Upper lobe of right lung (tissue), 1 donor: ENCODE results near the gene CHRNA4. TPM values are rescaled to one million over a fixed set of nuclear protein-coding genes. Genes with fewer than 3 reads are reported as not detected.

Experiments used
- ATAC-seq: fragments of 200-7000 bp; cut with Tn5 transposase; one replicate; pipeline ENCODE4 v1.9.1; 2020; ENCODE audit warnings: mild to moderate bottlenecking, moderate library complexity
- DNase-seq: peaks from one replicate; pipeline ENCODE4 v3.0.0-alpha.2; 2020
- H3K27ac ChIP-seq: fragments of 200-600 bp; one replicate; pipeline ENCODE4 v1.8.0; 2022
- H3K27me3 ChIP-seq: fragments of 200-600 bp; one replicate; pipeline ENCODE4 v1.8.0; 2022; ENCODE audit warnings: mild to moderate bottlenecking
- H3K36me3 ChIP-seq: fragments of 200-600 bp; one replicate; pipeline ENCODE4 v1.8.0; 2022
- H3K4me1 ChIP-seq: fragments of 200-600 bp; one replicate; pipeline ENCODE4 v1.8.0; 2022
- H3K4me3 ChIP-seq: fragments of 200-600 bp; one replicate; pipeline ENCODE4 v1.8.0; 2022; ENCODE audit warnings: mild to moderate bottlenecking
- H3K9me3 ChIP-seq: fragments of 200-600 bp; one replicate; pipeline ENCODE4 v1.8.0; 2022
- CTCF ChIP-seq: fragments of 200-600 bp; IDR thresholded peaks from one replicate; pipeline ENCODE4 v1.8.0; 2022; ENCODE audit warnings: antibody characterized with exemption
- intact Hi-C: fragments of 100-400 bp; cut with DNase I; formaldehyde crosslinking; loops from one replicate; pipeline ENCODE4 v1.11.0; 2022
- total RNA-seq: library from RNA; stranded (reverse); fragmentation: NEBNext Ultra II Directional; extraction: Animal tissue kit (Norgen Biotek cat#: 25700); gene quantifications from one replicate; pipeline ENCODE4 v1.2.1, GENCODE V29; 2021
- donor health status: DM: no; HTN: yes; CAD: no; lungs with severe emphysema.

The CHRNA4 gene
- total RNA-seq, 1 donor from 2014 or later = 0.06 TPM

- Histone ChIP-seq H3K4me3 (no peak overlapping the region), H3K9me3 (no peaks in the 10 kb centered on the region), H3K4me1 (no peaks in the 10 kb centered on the region), H3K27me3 (peaks cover 72% of the 10 kb centered on the region), H3K36me3 (no peaks in the 10 kb centered on the region), H3K27ac (no peak overlapping the region)
- ATAC-seq (no peak), DNase-seq (no peak)
- no peak for TF ChIP-seq CTCF
- intact Hi-C loops = loop anchor here (5.0 kb wide), 1 partner anchor 71 kb away; no protein-coding TSS in a partner anchor
Observed at GRCh38 chr20:63377951-63378381, 16.8 kb upstream of the CHRNA4 start.

GRCh38 chr20:63377256-63377941, 16.2 kb upstream of the CHRNA4 start:
- ATAC-seq (no peak), DNase-seq (no peak)
- H3K4me3 ChIP-seq = no peak overlapping the region
- intact Hi-C loops = loop anchor here (5.0 kb wide), 1 partner anchor 70 kb away; no protein-coding TSS in a partner anchor
- H3K9me3 ChIP-seq = no peaks in the 10 kb centered on the region
- H3K27me3 ChIP-seq = peaks cover 66% of the 10 kb centered on the region
- H3K27ac ChIP-seq = no peak overlapping the region
- H3K36me3 ChIP-seq = no peaks in the 10 kb centered on the region
- TF ChIP-seq CTCF = no peak
- no peaks in the 10 kb centered on the region for H3K4me1 ChIP-seq

GRCh38 chr20:63376283-63377250, 15.4 kb upstream of the CHRNA4 start:
- Histone ChIP-seq H3K4me1 (no peaks in the 10 kb centered on the region), H3K27ac (no peak overlapping the region), H3K27me3 (peaks cover 62% of the 10 kb centered on the region), H3K36me3 (no peaks in the 10 kb centered on the region), H3K4me3 (no peak overlapping the region), H3K9me3 (no peaks in the 10 kb centered on the region)
- intact Hi-C loops = loop anchor here (5.0 kb wide), 1 partner anchor 69 kb away; no protein-coding TSS in a partner anchor
- DNase-seq (no peak), ATAC-seq (no peak)
- no peak for TF ChIP-seq CTCF

- no peak for TF ChIP-seq CTCF
- Histone ChIP-seq H3K36me3 (no peaks in the 10 kb centered on the region), H3K27me3 (peaks cover 67% of the 10 kb centered on the region), H3K4me1 (no peaks in the 10 kb centered on the region), H3K4me3 (no peak overlapping the region), H3K27ac (no peak overlapping the region), H3K9me3 (no peaks in the 10 kb centered on the region)
- ATAC-seq (no peak), DNase-seq (no peak)
- intact Hi-C loops = loop anchor here (5.0 kb wide), 1 partner anchor 68 kb away; no protein-coding TSS in a partner anchor
Observed at GRCh38 chr20:63375438-63375837, 14.3 kb upstream of the CHRNA4 start.

GRCh38 chr20:63374504-63374903, 13.4 kb upstream of the CHRNA4 start:
- peaks cover 71% of the 10 kb centered on the region for H3K27me3 ChIP-seq
- DNase-seq (no peak), ATAC-seq (no peak)
- TF ChIP-seq CTCF = no peak
- no peaks in the 10 kb centered on the region for H3K9me3 ChIP-seq
- H3K27ac ChIP-seq = no peak overlapping the region
- H3K4me1 ChIP-seq = no peaks in the 10 kb centered on the region
- no peaks in the 10 kb centered on the region for H3K36me3 ChIP-seq
- no peak overlapping the region for H3K4me3 ChIP-seq
- intact Hi-C loops = no loop called here
